ENCODE measurements around the gene OTOP1. TPM values are rescaled to one million over a fixed set of nuclear protein-coding genes. Genes with fewer than 3 reads are reported as not detected.

The OTOP1 gene, protein sequence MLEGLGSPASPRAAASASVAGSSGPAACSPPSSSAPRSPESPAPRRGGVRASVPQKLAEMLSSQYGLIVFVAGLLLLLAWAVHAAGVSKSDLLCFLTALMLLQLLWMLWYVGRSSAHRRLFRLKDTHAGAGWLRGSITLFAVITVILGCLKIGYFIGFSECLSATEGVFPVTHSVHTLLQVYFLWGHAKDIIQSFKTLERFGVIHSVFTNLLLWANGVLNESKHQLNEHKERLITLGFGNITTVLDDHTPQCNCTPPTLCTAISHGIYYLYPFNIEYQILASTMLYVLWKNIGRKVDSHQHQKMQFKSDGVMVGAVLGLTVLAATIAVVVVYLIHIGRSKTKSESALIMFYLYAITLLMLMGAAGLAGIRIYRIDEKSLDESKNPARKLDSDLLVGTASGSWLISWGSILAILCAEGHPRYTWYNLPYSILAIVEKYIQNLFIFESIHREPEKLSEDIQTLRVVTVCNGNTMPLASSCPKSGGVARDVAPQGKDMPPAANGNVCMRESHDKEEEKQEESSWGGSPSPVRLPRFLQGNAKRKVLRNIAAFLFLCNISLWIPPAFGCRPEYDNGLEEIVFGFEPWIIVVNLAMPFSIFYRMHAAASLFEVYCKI
- total RNA-seq, result not detected

DNA sequence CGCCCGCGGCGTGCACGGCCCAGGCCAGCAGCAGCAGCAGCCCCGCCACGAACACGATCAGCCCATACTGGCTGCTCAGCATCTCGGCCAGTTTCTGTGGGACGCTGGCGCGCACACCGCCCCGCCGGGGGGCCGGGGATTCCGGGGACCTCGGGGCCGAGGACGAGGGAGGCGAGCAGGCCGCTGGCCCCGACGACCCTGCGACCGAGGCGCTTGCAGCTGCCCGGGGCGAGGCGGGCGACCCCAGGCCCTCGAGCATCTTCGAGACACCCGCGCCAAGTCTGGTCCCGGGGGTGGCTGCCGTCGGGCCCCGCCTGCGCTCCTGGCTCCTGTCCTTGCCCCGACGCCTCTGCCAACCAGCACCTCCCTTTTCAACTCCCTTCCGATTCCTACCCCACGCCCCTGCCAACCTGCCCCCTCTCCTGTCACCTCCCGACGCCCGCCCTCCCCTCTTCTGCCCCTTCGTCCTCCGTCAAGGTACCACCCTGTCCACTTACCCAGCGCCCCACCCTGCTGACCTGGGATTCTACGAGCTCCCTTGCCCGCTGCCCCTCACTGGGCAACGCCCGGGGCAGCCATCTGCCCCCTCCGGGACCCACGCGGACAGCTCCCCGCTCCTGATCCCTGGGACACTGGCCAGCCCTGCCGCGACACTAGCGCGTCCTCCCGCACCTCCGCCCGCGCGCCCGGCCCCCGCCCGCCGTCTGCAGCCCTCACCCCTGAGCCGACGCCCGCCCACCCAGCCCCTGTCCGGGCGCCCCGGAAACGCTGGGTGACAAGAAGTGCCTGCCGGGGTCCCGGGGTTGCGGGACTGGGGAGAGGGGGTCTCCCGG, at the start of gene OTOP1:
TSS of gene OTOP1 (minus strand) at position 324 of the 833 bp plus-strand sequence. CDS start at position 259, 65 bp downstream.

DNA sequence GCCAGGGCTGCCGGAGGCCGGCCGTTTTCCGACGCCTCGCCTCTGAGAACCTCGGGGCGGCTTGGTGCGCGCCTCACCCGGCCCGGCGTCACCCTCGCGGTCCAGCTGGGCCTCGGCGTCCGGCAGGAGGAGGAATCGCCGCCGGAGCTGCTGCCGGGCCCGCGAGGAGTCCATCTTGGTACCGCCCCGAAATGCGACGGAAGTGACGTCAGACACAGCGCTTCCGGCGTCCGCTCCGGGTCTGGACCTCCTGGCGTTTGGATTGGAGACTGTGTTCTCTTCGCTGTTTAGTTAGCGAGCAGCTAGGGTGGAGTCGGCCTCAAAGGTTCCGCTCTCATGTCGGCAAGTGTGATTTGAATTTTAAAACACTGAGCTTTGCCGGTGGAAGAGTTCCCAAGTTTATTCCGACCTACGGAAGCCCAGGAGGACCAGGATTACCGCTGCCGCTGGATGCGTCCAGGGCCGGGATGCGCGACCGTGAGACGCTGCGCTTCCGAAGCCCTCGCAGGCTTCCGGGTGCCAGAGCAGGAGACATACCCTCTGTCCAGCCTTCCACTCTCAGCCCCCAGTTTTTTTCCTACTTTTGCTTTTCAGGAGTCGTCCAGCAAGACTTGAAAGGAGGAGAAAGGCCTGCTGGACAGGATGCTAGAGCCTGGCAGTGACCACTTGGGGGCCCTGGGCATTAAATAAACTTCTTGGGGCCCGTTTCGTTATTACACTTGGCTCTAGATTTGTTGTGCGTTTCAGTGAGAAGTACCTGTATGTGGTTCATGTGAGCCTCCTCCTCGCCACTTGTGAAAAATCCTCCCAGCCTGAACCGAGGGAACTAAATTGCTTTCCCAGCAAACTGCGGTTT, 21.5 kb upstream of the OTOP1 start, which contains the start of gene TMEM128:
TSS of gene TMEM128 (minus strand) at position 195 of the 856 bp plus-strand sequence. CDS start at position 174, 21 bp downstream.

Other genes with a start within 250 kb of the OTOP1 start
- gene TMEM128, start 21.3 kb upstream of the OTOP1 start, total RNA-seq, result 29.8 TPM
- 9.5 TPM for gene LYAR, start 63.2 kb upstream of the OTOP1 start, total RNA-seq
- gene ZBTB49, start 63.3 kb upstream of the OTOP1 start, total RNA-seq, result 9.7 TPM
- 54.9 TPM for gene NSG1, start 160.2 kb upstream of the OTOP1 start, total RNA-seq

All from camera-type eye (tissue), 1 donor.